IMR-90 (cell line): ENCODE data around the gene RAC2. TPM values are rescaled to one million over a fixed set of nuclear protein-coding genes. Genes with fewer than 3 reads are reported as not detected.
A peak's percentile ranks its signal among the peaks of the same experiment; 100 is the strongest.

Experiments
- ATAC-seq: fragments of 200-7000 bp; cut with Tn5 transposase; 2 replicates; pipeline ENCODE4 v1.9.1; 2020; ENCODE audit warnings: low read depth, mild to moderate bottlenecking, moderate library complexity
- BruUV-seq: library from RNA; stranded (reverse); fragments of 400-500 nt; replicated peaks from 2 replicates; lab custom pipeline; 2021; lab: Mats Ljungman, UMichigan
- CTCF ChIA-PET: fragments of 300-600 bp; formaldehyde crosslinking; extraction: SDS; loops from one replicate; lab custom pipeline; 2021; ENCODE audit warnings: antibody characterized with exemption; lab: Yijun Ruan, JAX
- POLR2A ChIA-PET: fragments of 300-600 bp; sonication (Branson Sonifier 250); formaldehyde crosslinking; loops from one replicate; lab custom pipeline; 2022; ENCODE audit warnings: antibody characterized with exemption; ENCODE audit not compliant: unreplicated experiment; lab: Charles Lee
- DNase-seq: peaks from one replicate; pipeline ENCODE4 v3.0.0; 2013
- H2AFZ ChIP-seq: replicated peaks from 2 replicates; pipeline ENCODE3; 2013; ENCODE audit warnings: low read length, mild to moderate bottlenecking; ENCODE audit not compliant: poor library complexity
- H2AK5ac ChIP-seq: 2 replicates; pipeline ENCODE4 v1.6.1; 2013; ENCODE audit warnings: low read depth, low read length, inconsistent platforms
- H2AK9ac ChIP-seq: replicated peaks from 2 replicates; pipeline ENCODE3; 2013; ENCODE audit warnings: mild to moderate bottlenecking, low read depth, low read length, moderate library complexity; ENCODE audit not compliant: poor library complexity
- H2BK120ac ChIP-seq: 2 replicates; pipeline ENCODE4 v1.6.1; 2013; ENCODE audit warnings: low read depth, low read length, inconsistent platforms
- H2BK15ac ChIP-seq: 3 replicates; pipeline ENCODE4 v1.6.1; 2013; ENCODE audit warnings: low read depth, low read length, inconsistent platforms
- H2BK20ac ChIP-seq: 2 replicates; pipeline ENCODE4 v1.6.1; 2013; ENCODE audit warnings: low read depth, mild to moderate bottlenecking, inconsistent platforms, low read length, moderate library complexity
- H2BK5ac ChIP-seq: 2 replicates; pipeline ENCODE4 v1.6.1; 2013; ENCODE audit warnings: mild to moderate bottlenecking, low read depth, low read length, inconsistent platforms; ENCODE audit not compliant: poor library complexity, severe bottlenecking
- H3K14ac ChIP-seq: replicated peaks from 2 replicates; pipeline ENCODE4 v1.6.1; 2013; ENCODE audit warnings: low read depth, low read length, inconsistent platforms
- H3K18ac ChIP-seq: 2 replicates; pipeline ENCODE4 v1.6.1; 2013; ENCODE audit warnings: low read depth, low read length, control low read depth
- H3K23ac ChIP-seq: 2 replicates; pipeline ENCODE4 v1.6.1; 2013; ENCODE audit warnings: low read depth, low read length, inconsistent platforms
- H3K27ac ChIP-seq: 2 replicates; pipeline ENCODE4 v1.5.1; 2013; ENCODE audit warnings: mild to moderate bottlenecking, control low read depth, low read length; ENCODE audit not compliant: insufficient read depth
- H3K27me3 ChIP-seq: 2 replicates; pipeline ENCODE4 v1.6.1; 2013; ENCODE audit warnings: low read length; ENCODE audit not compliant: control insufficient read depth, insufficient read depth
- H3K36me3 ChIP-seq: 2 replicates; pipeline ENCODE4 v1.6.1; 2013; ENCODE audit warnings: low read length, mixed read lengths; ENCODE audit not compliant: control insufficient read depth, insufficient read depth
- H3K4ac ChIP-seq: 2 replicates; pipeline ENCODE4 v1.6.1; 2013; ENCODE audit warnings: low read depth, low read length, inconsistent platforms
- H3K4me1 ChIP-seq: 2 replicates; pipeline ENCODE4 v1.6.1; 2013; ENCODE audit warnings: low read length, mixed read lengths; ENCODE audit not compliant: control insufficient read depth, insufficient read depth
- H3K4me2 ChIP-seq: 2 replicates; pipeline ENCODE4 v1.6.1; 2013; ENCODE audit warnings: low read depth, mild to moderate bottlenecking, control low read depth, low read length, moderate library complexity
- H3K4me3 ChIP-seq: 2 replicates; pipeline ENCODE4 v1.5.1; 2013; ENCODE audit warnings: low read depth, mild to moderate bottlenecking, control low read depth, low read length, moderate library complexity; ENCODE audit not compliant: insufficient read depth
- H3K56ac ChIP-seq: 2 replicates; pipeline ENCODE4 v1.6.1; 2013; ENCODE audit warnings: low read length, inconsistent platforms; ENCODE audit not compliant: insufficient read depth; ENCODE audit errors: extremely low read depth
- H3K79me1 ChIP-seq, 2 experiments: 2 replicates each; pipeline ENCODE4 v1.6.1; 2013; ENCODE audit warnings: low read length in 2 of 2, inconsistent platforms in 1 of 2, low read depth in 1 of 2
- H3K9ac ChIP-seq: 2 replicates; pipeline ENCODE4 v1.6.1; 2013; ENCODE audit warnings: low read depth, low read length, control low read depth
- H3K9me1 ChIP-seq: 2 replicates; pipeline ENCODE4 v1.6.1; 2013; ENCODE audit warnings: low read length, inconsistent platforms; ENCODE audit not compliant: insufficient read depth
- H3K9me3 ChIP-seq: 2 replicates; pipeline ENCODE4 v1.6.1; 2013; ENCODE audit warnings: low read length; ENCODE audit not compliant: control insufficient read depth, insufficient read depth
- H4K20me1 ChIP-seq: 2 replicates; pipeline ENCODE4 v1.6.1; 2013; ENCODE audit warnings: low read length, inconsistent platforms; ENCODE audit not compliant: insufficient read depth
- H4K5ac ChIP-seq: 2 replicates; pipeline ENCODE4 v1.6.1; 2013; ENCODE audit warnings: mild to moderate bottlenecking, low read depth, low read length, control low read depth
- H4K8ac ChIP-seq, 2 experiments: 2 replicates each; pipeline ENCODE4 v1.6.1; 2013; ENCODE audit warnings: low read depth in 2 of 2, low read length in 2 of 2, control low read depth in 1 of 2, inconsistent platforms in 1 of 2
- H4K91ac ChIP-seq: 2 replicates; pipeline ENCODE4 v1.6.1; 2013; ENCODE audit warnings: low read depth, low read length, inconsistent platforms; ENCODE audit not compliant: insufficient read depth
- BHLHE40 ChIP-seq: fragments of 150-350 bp; IDR thresholded peaks from 2 replicates; pipeline ENCODE4 v1.6.1; 2016; ENCODE audit warnings: mild to moderate bottlenecking, low read depth, low read length
- FOS ChIP-seq: fragments of 150-350 bp; IDR thresholded peaks from 2 replicates; pipeline ENCODE4 v1.6.1; 2016; ENCODE audit warnings: low read depth, low read length
- MAZ ChIP-seq: IDR thresholded peaks from 2 replicates; pipeline ENCODE4 v1.6.1; 2012; ENCODE audit warnings: low read depth, mild to moderate bottlenecking, low read length, improper control_type of control experiment, moderate library complexity, borderline replicate concordance
- NFE2L2 ChIP-seq: fragments of 150-350 bp; IDR thresholded peaks from 2 replicates; pipeline ENCODE4 v1.6.1; 2016; ENCODE audit warnings: low read depth, mild to moderate bottlenecking, low read length
- RFX5 ChIP-seq: IDR thresholded peaks from 2 replicates; pipeline ENCODE4 v1.8.0; 2012; ENCODE audit warnings: low read depth, mild to moderate bottlenecking, low read length, moderate library complexity
- SMC3 ChIP-seq: fragments of 150-350 bp; IDR thresholded peaks from 2 replicates; pipeline ENCODE4 v1.6.1; 2016; ENCODE audit warnings: low read depth, mild to moderate bottlenecking, antibody characterized with exemption, low read length, moderate library complexity
- WGBS, 2 experiments: methylation state at CpG; one replicate each; pipeline versions ENCODE4 v1.1.5 to v1.1.7; 2013; ENCODE audit warnings: missing lambda C conversion rate in 2 of 2; ENCODE audit not compliant: insufficient read length in 1 of 2; ENCODE audit errors: extremely low coverage in 2 of 2; 5-methylcytosine and 5-hydroxymethylcytosine counted together
- dilution Hi-C: fragments of 300-500 bp; cut with HindIII; formaldehyde crosslinking; loops from one replicate; pipeline ENCODE4 v1.14.3; 2018; ENCODE audit warnings: low sequenced_read_pairs; ENCODE audit not compliant: unreplicated experiment
- in situ Hi-C: fragments of 300-500 bp; cut with MboI; formaldehyde crosslinking; loops from 3 replicates; pipeline ENCODE4 v1.14.3; 2019; ENCODE audit warnings: low sequenced_read_pairs, inconsistent platforms, mixed read lengths
- intact Hi-C: fragments of 100-400 bp; cut with micrococcal nuclease; formaldehyde crosslinking; loops from 2 replicates; pipeline ENCODE4 v1.10.0; 2022
- polyA plus RNA-seq, 3 experiments: library from polyadenylated mRNA; depleted of rRNA; stranded (reverse); fragments of >200 nt; gene quantifications; 2 replicates each; pipeline ENCODE4 v1.2.3, GENCODE V29; 2012; ENCODE audit warnings: low replicate concordance in 1 of 3
- total RNA-seq: library from RNA; depleted of rRNA; stranded (reverse); fragments of >200 nt; gene quantifications from 2 replicates; pipeline ENCODE4 v1.2.3, GENCODE V29; 2012
- TF ChIP-seq, protein P1 (sequence below): conservative IDR thresholded peaks from 2 replicates; pipeline ENCODE4 v1.5.1; 2012; ENCODE audit warnings: mild to moderate bottlenecking, low read depth, low read length, improper control_type of control experiment
- TF ChIP-seq, protein P2 (sequence below): fragments of 150-350 bp; IDR thresholded peaks from 2 replicates; pipeline ENCODE4 v1.6.1; 2016; ENCODE audit warnings: low read depth, mild to moderate bottlenecking, low read length, moderate library complexity, borderline replicate concordance
- TF ChIP-seq, protein P3 (sequence below): fragments of 150-350 bp; IDR thresholded peaks from 2 replicates; pipeline ENCODE4 v1.6.1; 2017; ENCODE audit warnings: mild to moderate bottlenecking, antibody characterized with exemption, low read length, low read depth

RAC2 gene
- total and polyA plus RNA-seq, 2 of the 4 experiments (the other 2 are of a cell fraction) = 10.0 to 72.3 TPM

DNA sequence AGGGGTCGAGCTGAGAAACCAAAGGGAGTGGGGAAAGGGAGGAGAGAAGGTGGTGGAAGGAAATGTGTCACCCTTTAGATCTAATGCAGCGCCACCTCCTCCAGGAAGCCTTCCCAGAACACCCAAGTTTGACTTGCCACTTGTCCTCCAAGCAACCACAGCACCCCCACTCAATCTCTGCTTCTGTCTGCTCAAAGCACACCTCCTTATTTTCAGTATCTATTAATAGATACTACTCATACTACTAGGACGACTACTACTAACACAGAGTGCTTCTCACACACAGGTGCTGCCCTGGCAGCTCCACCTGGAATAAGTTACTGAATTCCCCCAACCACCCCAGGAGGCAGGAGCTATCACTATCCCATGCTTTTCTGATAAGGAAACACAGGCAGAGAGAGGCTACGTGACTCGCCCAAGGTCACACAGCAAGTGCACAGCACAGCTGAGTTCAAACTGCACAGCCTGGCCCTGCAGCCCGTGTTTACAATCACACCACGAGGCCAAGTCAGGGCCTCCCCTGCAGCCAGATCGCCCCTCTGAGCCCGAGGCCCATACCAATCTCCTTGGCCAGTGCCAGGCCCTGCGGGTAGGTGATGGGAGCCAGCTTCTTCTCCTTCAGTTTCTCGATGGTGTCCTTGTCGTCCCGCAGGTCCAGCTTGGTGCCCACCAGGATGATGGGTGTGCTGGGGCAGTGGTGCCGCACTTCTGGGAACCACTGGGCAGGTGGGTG lies 13.2 kb downstream of the RAC2 start (continued):
- no peak for TF ChIP-seq RFX5

DNA sequence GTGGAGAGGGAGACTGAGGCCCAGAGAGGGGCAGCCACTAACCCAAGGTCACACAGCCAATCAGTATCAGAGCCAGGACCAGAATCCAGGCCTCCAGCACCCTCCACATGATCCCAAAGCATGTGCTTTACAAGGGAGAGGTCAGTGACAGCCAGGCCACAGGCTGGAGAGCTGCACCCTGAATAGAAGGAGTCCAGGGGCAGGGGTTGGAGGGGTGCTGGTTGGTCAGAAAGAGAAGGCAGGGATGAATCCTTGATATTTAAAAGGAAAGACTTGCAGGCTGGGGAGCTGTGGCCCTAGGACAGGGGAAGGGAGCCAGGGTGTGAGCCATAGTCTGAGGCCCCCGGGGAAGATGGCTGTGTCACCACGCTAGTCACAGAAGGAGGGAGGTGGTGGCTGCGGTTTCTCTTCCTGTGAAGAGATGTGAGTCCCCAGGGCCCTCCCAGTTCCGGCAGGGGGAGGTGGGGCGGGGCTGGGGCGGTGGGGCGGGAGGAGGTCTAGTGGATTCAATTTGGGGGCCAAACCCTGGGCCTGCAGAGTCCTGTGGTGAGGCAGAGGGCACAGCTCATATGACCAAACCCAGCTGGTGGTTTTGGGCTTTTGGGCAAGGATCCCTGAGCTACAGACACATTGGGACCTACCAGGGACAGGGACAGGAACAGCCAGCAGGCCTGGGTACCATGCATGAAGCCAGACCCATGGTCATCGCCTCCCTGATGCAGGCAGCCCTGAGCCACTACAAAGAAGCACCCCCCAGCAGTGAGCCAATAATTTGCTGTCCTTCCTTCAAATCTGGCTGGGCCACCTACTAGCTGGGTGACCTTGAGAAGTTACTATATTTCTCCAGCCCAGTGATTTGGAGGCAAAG lies 14.0 kb downstream of the RAC2 start:
- Histone ChIP-seq H3K9me1 (peaks cover 15% of the 10 kb centered on the region), H4K91ac (peak overlapping the region; percentile 68), H3K23ac (no peak overlapping the region; the same call in 1 of the 2 replicates), H2AK9ac (peak overlapping the region; percentile 77), H4K20me1 (peaks cover 7% of the 10 kb centered on the region), H3K27me3 (no peaks in the 10 kb centered on the region; the same call in 1 of the 2 replicates), H3K9ac (no peak overlapping the region), H2AFZ (peak overlapping the region; percentile 64), H4K8ac (peak overlapping the region in 1 of 2 experiments; percentile 61; a peak in 2 of 4 replicates), H3K18ac (no peak overlapping the region), H3K56ac (no peak overlapping the region), H2BK5ac (peak overlapping the region; percentile 75), H3K79me1 (peaks cover 0 to 7% of the 10 kb centered on the region in 2 experiments; a peak in 1 of 4 replicates), H2BK120ac (peak overlapping the region; percentile 45), H3K4ac (peak overlapping the region; percentile 90), H3K4me1 (peaks cover 22% of the 10 kb centered on the region), H3K14ac (peak overlapping the region; percentile 76), H3K4me2 (no peak overlapping the region), H3K36me3 (no peaks in the 10 kb centered on the region), H3K27ac (0 out of 2 replicates have a peak overlapping the region, but pooled peaks have one; percentile 0), H4K5ac (peak overlapping the region; percentile 16; the same call in 1 of the 2 replicates), H2BK20ac (peak overlapping the region; percentile 60; the same call in 1 of the 2 replicates), H3K9me3 (no peaks in the 10 kb centered on the region), H2BK15ac (no peak overlapping the region), H3K4me3 (no peak overlapping the region), H2AK5ac (peak overlapping the region; percentile 89)
- intact Hi-C loops = no loop called here
- DNase-seq (peak; percentile 51), ATAC-seq (peak; percentile 28)
- in situ Hi-C loops = no loop called here
- POLR2A ChIA-PET = no interaction called here
- CTCF ChIA-PET = interaction anchor here (0.8 to 1.3 kb wide), 3 partner anchors 10 to 32 kb away, joined by 3 read pairs; no protein-coding TSS in a partner anchor
- BruUV-seq = no TSS peak
- dilution Hi-C loops = no loop called here
- WGBS, 2 experiments = 40% methylated on average over 2 of the region's 8 CpGs; no CpG with 5 or more reads in 1 of the 2 experiments
- TF ChIP-seq MAZ (no peak), RFX5 (no peak), SMC3 (no peak), NFE2L2 (no peak), BHLHE40 (no peak), FOS (no peak)
- TF ChIP-seq, protein P1, sequence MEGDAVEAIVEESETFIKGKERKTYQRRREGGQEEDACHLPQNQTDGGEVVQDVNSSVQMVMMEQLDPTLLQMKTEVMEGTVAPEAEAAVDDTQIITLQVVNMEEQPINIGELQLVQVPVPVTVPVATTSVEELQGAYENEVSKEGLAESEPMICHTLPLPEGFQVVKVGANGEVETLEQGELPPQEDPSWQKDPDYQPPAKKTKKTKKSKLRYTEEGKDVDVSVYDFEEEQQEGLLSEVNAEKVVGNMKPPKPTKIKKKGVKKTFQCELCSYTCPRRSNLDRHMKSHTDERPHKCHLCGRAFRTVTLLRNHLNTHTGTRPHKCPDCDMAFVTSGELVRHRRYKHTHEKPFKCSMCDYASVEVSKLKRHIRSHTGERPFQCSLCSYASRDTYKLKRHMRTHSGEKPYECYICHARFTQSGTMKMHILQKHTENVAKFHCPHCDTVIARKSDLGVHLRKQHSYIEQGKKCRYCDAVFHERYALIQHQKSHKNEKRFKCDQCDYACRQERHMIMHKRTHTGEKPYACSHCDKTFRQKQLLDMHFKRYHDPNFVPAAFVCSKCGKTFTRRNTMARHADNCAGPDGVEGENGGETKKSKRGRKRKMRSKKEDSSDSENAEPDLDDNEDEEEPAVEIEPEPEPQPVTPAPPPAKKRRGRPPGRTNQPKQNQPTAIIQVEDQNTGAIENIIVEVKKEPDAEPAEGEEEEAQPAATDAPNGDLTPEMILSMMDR = no peak
- TF ChIP-seq, protein P2, sequence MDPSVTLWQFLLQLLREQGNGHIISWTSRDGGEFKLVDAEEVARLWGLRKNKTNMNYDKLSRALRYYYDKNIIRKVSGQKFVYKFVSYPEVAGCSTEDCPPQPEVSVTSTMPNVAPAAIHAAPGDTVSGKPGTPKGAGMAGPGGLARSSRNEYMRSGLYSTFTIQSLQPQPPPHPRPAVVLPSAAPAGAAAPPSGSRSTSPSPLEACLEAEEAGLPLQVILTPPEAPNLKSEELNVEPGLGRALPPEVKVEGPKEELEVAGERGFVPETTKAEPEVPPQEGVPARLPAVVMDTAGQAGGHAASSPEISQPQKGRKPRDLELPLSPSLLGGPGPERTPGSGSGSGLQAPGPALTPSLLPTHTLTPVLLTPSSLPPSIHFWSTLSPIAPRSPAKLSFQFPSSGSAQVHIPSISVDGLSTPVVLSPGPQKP = no peak
- TF ChIP-seq, protein P3, sequence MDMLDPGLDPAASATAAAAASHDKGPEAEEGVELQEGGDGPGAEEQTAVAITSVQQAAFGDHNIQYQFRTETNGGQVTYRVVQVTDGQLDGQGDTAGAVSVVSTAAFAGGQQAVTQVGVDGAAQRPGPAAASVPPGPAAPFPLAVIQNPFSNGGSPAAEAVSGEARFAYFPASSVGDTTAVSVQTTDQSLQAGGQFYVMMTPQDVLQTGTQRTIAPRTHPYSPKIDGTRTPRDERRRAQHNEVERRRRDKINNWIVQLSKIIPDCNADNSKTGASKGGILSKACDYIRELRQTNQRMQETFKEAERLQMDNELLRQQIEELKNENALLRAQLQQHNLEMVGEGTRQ = no peak
